Measurements from ENCODE around the gene PDHA2.

GRCh38 chr4:95889662-95890061, 49.8 kb downstream of the PDHA2 start:
- no peak for TF ChIP-seq CTCF (conservative IDR thresholded peaks at IDR 0.05; ENCODE audit: low read depth, low read length)
- TF ChIP-seq EZH2 (IDR thresholded peaks at IDR 0.05; ENCODE audit: borderline replicate concordance, low read depth, low read length, poor library complexity, severe bottlenecking): no peak

All from A673 (cell line).